A549 treated with AZD9567 at 1 μM for 4 hours (cell line): ENCODE measurements around the gene PPP4R3C. TPM values are rescaled to one million over a fixed set of nuclear protein-coding genes. Genes with fewer than 3 reads are reported as not detected.

ENCODE experiments used
- total RNA-seq: library from RNA; stranded (reverse); fragments of 200-300 nt; extraction: Qiagen RNA extraction; gene quantifications from 5 replicates; pipeline ENCODE4 v1.2.3, GENCODE V29; 2022; ENCODE audit not compliant: insufficient read depth

The PPP4R3C gene
- total RNA-seq, result not detected in 5 replicates

DNA sequence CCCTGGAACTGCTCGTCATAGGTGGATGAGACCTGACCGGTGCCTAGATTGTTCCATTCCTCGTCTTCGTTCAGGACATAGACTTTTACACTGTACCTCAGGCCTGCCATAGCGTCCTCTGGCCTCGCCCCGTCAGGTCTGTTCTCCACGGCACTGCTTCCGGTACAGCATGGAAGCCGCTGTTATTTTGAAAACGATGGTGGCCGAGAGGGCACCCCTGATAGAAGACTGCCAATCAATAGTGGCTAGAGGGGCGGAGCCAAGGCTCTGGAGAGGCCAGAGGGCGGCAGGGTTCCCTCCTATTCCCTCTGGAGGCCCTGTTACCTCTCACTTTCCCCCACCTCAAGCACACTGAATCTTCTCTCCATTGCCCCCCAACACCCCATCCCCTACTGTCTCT is at the start of gene PPP4R3C:
Gene PPP4R3C (minus strand): TSS at position 155 of the 400 bp plus-strand sequence. CDS start 45 bp downstream, at position 110.

Other genes starting within 250 kb of the PPP4R3C start
- not detected in 5 replicates for gene DCAF8L2, start 127.0 kb upstream of the PPP4R3C start, total RNA-seq